GM21381 (cell line): ENCODE measurements around the gene MICAL2.
"Not testable (repeated sequence)": the region's sequence is repeated elsewhere in the genome, so short reads cannot be mapped to it uniquely, and the experiment has no call there.

Experiments used
- ATAC-seq: cut with Tn5 transposase; IDR thresholded peaks from one replicate; pipeline ENCODE4 v1.9.1; 2021; ENCODE audit warnings: mild to moderate bottlenecking, moderate library complexity; ENCODE audit not compliant: unreplicated experiment

The MICAL2 gene

GRCh38 chr11:12132790-12133145 lies 22.4 kb downstream of the MICAL2 start:
- no peak for ATAC-seq

- no peak for ATAC-seq
Observed at GRCh38 chr11:12133547-12134235, 23.3 kb downstream of the MICAL2 start.

GRCh38 chr11:12134236-12134585 lies 23.8 kb downstream of the MICAL2 start:
- ATAC-seq: no peak

GRCh38 chr11:12135185-12135584 lies 24.8 kb downstream of the MICAL2 start:
- no peak for ATAC-seq

- ATAC-seq: no peak
Observed at GRCh38 chr11:12137005-12137690, 26.8 kb downstream of the MICAL2 start.

- ATAC-seq: no peak
Observed at GRCh38 chr11:12137938-12138731, 27.7 kb downstream of the MICAL2 start.

GRCh38 chr11:12139144-12139881 lies 28.9 kb downstream of the MICAL2 start:
- ATAC-seq: no peak

GRCh38 chr11:12140186-12140793 lies 29.9 kb downstream of the MICAL2 start:
- no peak for ATAC-seq

GRCh38 chr11:12141283-12141682 lies 30.9 kb downstream of the MICAL2 start:
- ATAC-seq: no peak

GRCh38 chr11:12142176-12142575 lies 31.8 kb downstream of the MICAL2 start:
- ATAC-seq: no peak

GRCh38 chr11:12142909-12143308 lies 32.5 kb downstream of the MICAL2 start:
- ATAC-seq: no peak

- ATAC-seq: no peak
Observed at GRCh38 chr11:12143461-12144258, 33.3 kb downstream of the MICAL2 start.

- no peak for ATAC-seq
Observed at GRCh38 chr11:12144330-12145174, 34.2 kb downstream of the MICAL2 start.

GRCh38 chr11:12146678-12147077 lies 36.3 kb downstream of the MICAL2 start:
- ATAC-seq: not testable (repeated sequence)

- no peak for ATAC-seq
Observed at GRCh38 chr11:12147827-12148226, 37.4 kb downstream of the MICAL2 start.

- no peak for ATAC-seq
Observed at GRCh38 chr11:12148466-12148865, 38.1 kb downstream of the MICAL2 start.

GRCh38 chr11:12148882-12149281 lies 38.5 kb downstream of the MICAL2 start:
- ATAC-seq: no peak

GRCh38 chr11:12149672-12150225 lies 39.4 kb downstream of the MICAL2 start:
- ATAC-seq: no peak
